Measurements from ENCODE around the gene MRPL17.
"Not testable (repeated sequence)": the region's sequence is repeated elsewhere in the genome, so short reads cannot be mapped to it uniquely, and the experiment has no call there.

The MRPL17 gene

DNA sequence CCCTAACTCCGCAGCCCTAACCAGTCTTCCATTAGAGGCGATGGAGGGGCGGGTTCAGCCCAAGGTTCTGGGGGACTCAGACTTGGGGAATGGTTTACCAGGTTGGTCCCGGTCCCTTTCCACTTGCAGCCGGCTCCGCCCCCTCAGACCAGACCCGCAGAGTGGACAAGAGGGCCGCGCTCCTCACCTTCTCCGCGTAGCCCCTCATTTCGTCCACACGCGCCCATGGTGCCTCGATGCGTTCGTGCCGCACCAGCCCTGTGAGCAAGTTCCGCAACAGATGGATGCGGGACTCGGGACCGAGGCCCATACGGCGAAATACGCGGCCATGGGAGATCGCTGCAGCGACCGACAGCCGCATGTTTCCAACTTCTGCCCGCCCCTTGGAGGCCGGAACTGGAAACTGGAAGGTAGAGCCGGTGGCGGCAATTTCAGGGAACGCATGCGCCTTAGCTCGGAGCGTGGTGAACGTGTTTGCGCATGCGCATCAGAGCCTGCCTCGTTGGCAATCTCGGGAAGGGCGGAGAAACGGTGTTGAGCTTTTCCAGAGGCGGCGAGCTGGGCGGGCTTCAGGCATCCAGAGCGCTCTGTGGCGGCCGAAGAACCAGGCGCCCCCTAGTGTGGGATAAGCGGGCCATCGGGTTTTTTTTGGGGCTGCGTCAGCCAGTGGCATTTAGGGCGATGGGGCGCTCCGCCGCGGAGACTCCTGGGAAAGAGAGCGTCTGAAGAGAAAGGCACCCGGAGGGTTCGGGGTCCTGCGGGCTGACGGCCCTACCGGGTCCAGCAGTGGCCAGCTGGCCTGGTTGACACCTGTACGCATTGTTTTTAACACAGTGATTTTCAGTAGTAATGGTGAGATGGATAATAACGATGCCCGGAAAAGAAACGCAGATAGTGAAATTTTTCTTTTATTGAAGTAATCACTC lies at the start of gene MRPL17:
TSS of gene MRPL17 (minus strand) at position 405 of the 926 bp plus-strand sequence. CDS start at position 361, 44 bp downstream.
- DNase-seq (peak; percentile 100), ATAC-seq (replicated peaks) (peak; percentile 95 to 96)
- peaks cover 0 to 6% of the 10 kb centered on the region in 2 donors for H3K27me3 Mint-ChIP-seq
- peak within 1 kb of the TSS; percentile 92 to 99 for H3K4me3 Mint-ChIP-seq
- H3K27ac Mint-ChIP-seq = peak within 1 kb of the TSS; percentile 99
- peaks cover 17 to 29% of the 10 kb centered on the region in 2 donors for H3K36me3 Mint-ChIP-seq
- peaks cover 16 to 38% of the 10 kb centered on the region in 2 donors for H3K4me1 Mint-ChIP-seq
- H3K9me3 Mint-ChIP-seq = no peaks in the 10 kb centered on the region

DNA sequence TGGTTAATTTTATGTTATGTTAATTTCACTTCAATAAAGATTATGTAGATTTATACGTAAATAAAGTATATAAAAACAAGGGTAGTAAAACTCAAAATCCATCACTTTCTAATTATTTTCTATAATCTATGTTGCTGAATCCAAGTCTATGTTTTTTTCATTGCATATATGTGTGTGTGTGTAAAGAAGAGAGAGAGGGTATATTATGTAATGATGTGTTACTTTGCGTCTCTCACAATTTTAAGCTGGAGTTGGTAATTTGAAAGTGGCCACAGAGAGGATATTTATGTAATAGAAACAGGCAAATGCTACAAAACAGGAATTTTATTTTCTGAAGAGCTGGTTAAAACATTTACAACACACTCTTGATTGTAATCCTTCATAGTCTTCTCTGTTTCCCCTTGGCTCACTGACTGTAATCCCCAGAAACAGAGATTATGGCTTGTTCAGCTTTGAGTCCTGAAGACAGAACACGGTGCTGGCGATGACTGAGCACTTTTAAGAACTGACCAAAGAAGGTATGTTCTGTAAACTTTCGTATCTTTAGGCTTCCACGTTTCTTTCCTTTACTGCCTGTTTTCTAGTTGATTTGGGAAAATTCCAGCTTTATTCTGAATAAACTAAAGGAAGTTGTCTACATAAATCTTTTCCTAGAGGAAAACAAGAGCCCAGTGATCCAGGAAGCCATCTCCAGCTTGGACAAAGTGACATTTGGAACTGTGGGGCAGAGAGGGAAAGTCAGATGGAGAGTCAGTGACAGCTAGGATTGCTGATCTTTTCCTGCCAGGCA lies 45.0 kb upstream of the MRPL17 start:
- no peak for ATAC-seq (replicated peaks)
- no peak overlapping the region for H3K4me3 Mint-ChIP-seq
- no peak for DNase-seq
- H3K9me3 Mint-ChIP-seq = peaks cover 4 to 5% of the 10 kb centered on the region in 2 donors
- peaks cover 16 to 50% of the 10 kb centered on the region in 2 donors for H3K4me1 Mint-ChIP-seq
- no peaks in the 10 kb centered on the region for H3K27me3 Mint-ChIP-seq
- H3K36me3 Mint-ChIP-seq = peaks cover 33 to 43% of the 10 kb centered on the region in 2 donors
- H3K27ac Mint-ChIP-seq = peak overlapping the region; percentile 37

DNA sequence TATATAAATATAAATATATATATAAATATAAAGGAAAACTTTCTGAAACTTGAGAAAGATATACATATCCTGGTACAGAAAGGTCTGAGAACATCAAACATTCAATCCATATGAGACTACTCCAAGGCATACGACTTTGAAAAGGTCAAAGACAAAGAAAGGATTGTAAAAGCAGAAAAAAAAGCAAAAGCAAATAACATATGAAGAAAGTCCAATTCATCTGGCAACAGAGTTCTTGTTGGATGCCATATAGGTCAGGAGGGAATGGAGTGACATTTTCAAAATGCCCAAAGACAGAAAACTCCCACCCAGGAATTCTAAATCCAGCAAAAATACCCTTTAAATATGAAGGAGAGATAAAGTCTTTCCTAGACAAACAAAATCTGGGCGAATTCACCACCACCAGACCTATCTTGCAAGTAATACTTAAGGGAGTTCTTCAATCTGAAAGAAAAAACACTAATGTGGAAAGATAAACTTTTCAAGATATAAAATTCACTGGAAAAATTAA lies 42.3 kb upstream of the MRPL17 start:
- ATAC-seq (replicated peaks) (no peak), DNase-seq (no peak)
- no peak overlapping the region for H3K27ac Mint-ChIP-seq
- no peaks in the 10 kb centered on the region for H3K27me3 Mint-ChIP-seq
- H3K4me3 Mint-ChIP-seq = no peak overlapping the region
- peaks cover 4 to 5% of the 10 kb centered on the region in 2 donors for H3K9me3 Mint-ChIP-seq
- peaks cover 30 to 69% of the 10 kb centered on the region in 2 donors for H3K4me1 Mint-ChIP-seq
- H3K36me3 Mint-ChIP-seq = peaks cover 41 to 57% of the 10 kb centered on the region in 2 donors

DNA sequence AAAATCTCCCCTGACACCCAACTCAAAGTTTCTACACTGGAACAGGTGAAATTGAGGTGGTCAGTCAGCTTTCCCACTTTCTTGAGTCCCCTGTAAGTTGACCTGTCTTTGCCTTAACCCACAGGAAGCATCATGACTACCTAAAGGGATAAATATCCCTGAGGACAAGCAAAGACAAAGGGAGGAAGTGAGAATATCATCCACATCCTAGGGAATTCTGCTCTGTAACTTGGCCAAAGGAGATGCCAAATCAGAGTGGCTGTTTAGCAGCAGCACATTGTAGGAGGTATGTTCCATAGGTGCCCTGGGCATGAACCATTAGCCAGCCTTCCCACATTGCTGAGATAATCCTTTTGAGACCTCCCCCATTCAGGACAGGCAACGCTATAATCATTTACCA lies 40.9 kb upstream of the MRPL17 start:
- peaks cover 43 to 58% of the 10 kb centered on the region in 2 donors for H3K36me3 Mint-ChIP-seq
- DNase-seq (no peak), ATAC-seq (replicated peaks) (no peak)
- H3K4me3 Mint-ChIP-seq = no peak overlapping the region
- no peaks in the 10 kb centered on the region for H3K27me3 Mint-ChIP-seq
- H3K4me1 Mint-ChIP-seq = peaks cover 32 to 65% of the 10 kb centered on the region in 2 donors
- peaks cover 4 to 5% of the 10 kb centered on the region in 2 donors for H3K9me3 Mint-ChIP-seq
- H3K27ac Mint-ChIP-seq = no peak overlapping the region

DNA sequence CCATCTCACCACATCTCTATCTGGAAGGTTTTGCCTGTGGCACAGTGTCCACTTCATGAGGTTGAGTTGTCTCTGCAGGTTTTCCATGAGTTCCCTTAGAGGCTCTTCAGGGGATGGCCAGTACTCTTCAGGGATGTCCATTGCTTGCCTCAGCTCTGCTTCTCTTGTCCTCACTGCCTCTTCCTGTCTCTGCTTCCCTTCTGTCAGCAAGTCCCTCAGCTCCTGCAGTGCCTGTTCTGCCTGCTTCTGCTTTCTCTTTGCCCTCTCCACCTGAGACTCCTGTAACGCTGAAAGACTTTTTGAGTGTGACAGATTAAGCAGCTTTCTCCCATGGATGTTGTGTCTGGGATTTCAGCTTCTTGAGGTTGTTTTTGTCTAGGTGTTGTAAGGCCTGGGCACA lies 38.2 kb upstream of the MRPL17 start:
- Mint-ChIP-seq H3K4me3 (no peak overlapping the region), H3K27ac (peak overlapping the region; percentile 87), H3K36me3 (peaks cover 38 to 54% of the 10 kb centered on the region in 2 donors), H3K9me3 (peaks cover 2 to 4% of the 10 kb centered on the region in 2 donors), H3K27me3 (no peaks in the 10 kb centered on the region), H3K4me1 (peaks cover 26 to 39% of the 10 kb centered on the region in 2 donors)
- DNase-seq (no peak), ATAC-seq (replicated peaks) (peak; percentile 45 to 47)

DNA sequence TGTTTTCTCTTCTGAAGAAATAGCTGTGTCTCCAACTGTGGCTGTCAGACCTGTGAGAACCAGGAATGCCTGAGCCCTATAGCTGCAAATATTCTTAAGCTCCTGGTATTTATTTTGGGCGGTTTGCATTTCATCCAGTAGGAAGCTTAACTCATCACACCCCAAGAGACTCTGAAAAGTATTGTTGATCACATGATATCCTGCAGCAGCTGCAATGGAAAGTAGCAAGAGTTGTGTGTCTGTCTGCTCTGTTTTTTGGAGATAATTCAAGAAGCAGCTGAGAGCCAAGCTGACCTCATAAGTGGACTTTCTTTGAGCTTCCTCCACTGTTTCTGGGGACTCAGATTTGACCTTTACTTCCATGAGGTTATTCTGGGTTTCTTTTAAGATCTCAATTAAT lies 36.4 kb upstream of the MRPL17 start:
- Mint-ChIP-seq H3K27ac (no peak overlapping the region), H3K4me1 (peaks cover 22 to 26% of the 10 kb centered on the region in 2 donors)
- ATAC-seq (replicated peaks) = no peak

DNA sequence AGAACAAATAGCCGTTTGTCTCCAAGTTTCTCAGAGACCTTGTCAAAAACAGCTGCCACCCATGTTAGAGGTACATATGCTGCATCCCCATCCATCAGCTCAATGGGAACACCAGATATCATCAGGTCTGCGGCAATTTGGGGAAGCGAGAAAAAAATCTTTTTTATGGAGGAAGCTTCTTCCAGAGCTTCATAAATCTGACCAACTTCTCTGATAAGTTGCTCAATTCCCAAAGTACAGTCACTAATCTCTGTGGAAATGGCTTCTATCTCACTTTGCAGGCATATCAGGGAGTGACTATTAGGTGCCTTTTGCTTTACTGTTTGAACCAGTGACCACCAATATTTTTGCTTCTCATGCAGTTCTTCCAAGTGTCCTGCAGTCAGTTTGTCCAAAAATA lies 34.3 kb upstream of the MRPL17 start:
- Mint-ChIP-seq H3K27ac (no peak overlapping the region), H3K4me1 (peaks cover 14 to 19% of the 10 kb centered on the region in 2 donors), H3K36me3 (peaks cover 24 to 36% of the 10 kb centered on the region in 2 donors), H3K4me3 (no peak overlapping the region), H3K27me3 (no peaks in the 10 kb centered on the region), H3K9me3 (peaks cover 2 to 6% of the 10 kb centered on the region in 2 donors)
- ATAC-seq (replicated peaks) = no peak
- DNase-seq = no peak

More for the DNA sequence above, 36.4 kb upstream of the MRPL17 start:
- Mint-ChIP-seq H3K27me3 (no peaks in the 10 kb centered on the region), H3K36me3 (peaks cover 28 to 51% of the 10 kb centered on the region in 2 donors), H3K9me3 (peaks cover 0 to 4% of the 10 kb centered on the region in 2 donors), H3K4me3 (no peak overlapping the region)
- DNase-seq = no peak

DNA sequence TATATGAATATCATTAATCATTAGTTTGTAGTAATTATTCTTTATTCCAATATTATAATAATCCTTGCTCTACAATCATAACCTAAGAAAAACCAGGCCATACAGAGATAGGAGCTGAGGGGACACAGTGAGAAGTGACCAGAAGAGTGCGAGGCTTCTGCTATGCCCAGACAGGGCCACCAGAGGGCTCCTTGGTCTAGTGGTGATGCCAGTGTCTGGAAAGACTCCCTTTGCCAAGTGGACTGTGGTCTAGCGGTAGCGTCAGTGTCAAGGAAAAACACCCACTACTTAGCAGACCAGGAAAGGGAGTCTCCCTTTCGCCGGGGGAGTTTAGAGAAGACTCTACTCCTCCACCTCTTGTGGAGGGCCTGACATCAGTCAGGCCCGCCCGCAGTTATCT lies 28.4 kb upstream of the MRPL17 start:
- Mint-ChIP-seq H3K36me3 (peaks cover 11 to 18% of the 10 kb centered on the region in 2 donors), H3K4me1 (peaks cover 17 to 19% of the 10 kb centered on the region in 2 donors)
- DNase-seq = peak; percentile 15
- not testable (repeated sequence) for ATAC-seq (replicated peaks); H3K27me3 Mint-ChIP-seq; H3K27ac Mint-ChIP-seq; H3K9me3 Mint-ChIP-seq; H3K4me3 Mint-ChIP-seq

DNA sequence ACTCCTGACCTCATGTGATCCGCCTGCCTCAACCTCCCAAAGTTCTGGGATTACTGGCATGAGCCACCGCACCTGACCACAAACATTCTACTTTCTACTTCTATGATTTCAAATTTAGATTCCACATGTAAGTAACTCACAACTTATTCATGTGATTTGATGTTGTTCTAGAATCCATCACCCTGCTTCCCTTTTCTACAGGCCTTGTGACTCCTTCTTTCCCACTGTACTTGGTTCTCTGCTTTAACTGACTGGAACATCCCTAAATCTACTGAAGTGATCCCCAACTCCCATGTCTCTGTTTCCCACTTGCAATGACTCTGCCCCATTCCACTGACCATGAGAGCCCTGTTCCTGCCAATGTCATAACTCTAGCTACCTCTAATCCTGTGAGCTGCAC lies 25.7 kb upstream of the MRPL17 start:
- no peak for DNase-seq
- H3K27ac Mint-ChIP-seq = peak overlapping the region; percentile 22
- no peak overlapping the region for H3K4me3 Mint-ChIP-seq
- ATAC-seq (replicated peaks) = no peak
- H3K4me1 Mint-ChIP-seq = peaks cover 26% of the 10 kb centered on the region in 2 donors
- H3K36me3 Mint-ChIP-seq = peaks cover 11 to 13% of the 10 kb centered on the region in 2 donors
- peaks cover 8% of the 10 kb centered on the region in 2 donors for H3K9me3 Mint-ChIP-seq
- no peaks in the 10 kb centered on the region for H3K27me3 Mint-ChIP-seq

DNA sequence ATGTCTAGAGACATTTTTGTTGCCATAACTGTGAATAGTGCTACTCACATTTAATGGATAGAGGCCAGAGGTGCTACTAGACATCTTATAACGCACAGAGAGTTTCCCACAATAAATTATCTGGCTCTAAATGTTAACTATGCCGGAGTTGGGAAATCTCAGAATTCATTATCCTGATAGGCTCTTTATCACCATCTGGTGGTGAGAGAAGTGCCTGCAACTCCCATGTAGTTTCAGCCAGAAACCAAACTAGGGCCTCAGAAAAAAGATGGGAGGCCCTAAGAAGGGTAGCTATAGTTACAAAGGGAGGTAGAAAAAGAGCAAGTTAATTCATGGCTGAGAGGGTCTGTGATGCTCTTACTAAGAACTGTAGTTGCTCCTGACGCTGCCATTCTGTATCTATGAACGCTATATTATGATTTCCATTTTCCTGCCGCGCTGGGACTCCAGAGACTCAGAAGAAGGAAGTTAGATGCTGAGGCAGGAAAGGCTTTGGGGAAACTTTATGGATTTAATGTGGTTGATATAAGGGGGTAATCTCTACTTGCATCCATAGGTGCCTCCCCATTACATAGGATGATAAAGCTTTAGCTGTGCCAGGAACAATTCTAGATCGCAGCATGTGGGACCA lies 22.9 kb upstream of the MRPL17 start:
- H3K4me3 Mint-ChIP-seq = no peak overlapping the region
- peaks cover 20 to 26% of the 10 kb centered on the region in 2 donors for H3K4me1 Mint-ChIP-seq
- no peak for DNase-seq
- peaks cover 2 to 4% of the 10 kb centered on the region in 2 donors for H3K36me3 Mint-ChIP-seq
- no peaks in the 10 kb centered on the region for H3K9me3 Mint-ChIP-seq
- peak overlapping the region; percentile 26 for H3K27ac Mint-ChIP-seq
- no peaks in the 10 kb centered on the region for H3K27me3 Mint-ChIP-seq
- peak; percentile 52 to 61 for ATAC-seq (replicated peaks)

DNA sequence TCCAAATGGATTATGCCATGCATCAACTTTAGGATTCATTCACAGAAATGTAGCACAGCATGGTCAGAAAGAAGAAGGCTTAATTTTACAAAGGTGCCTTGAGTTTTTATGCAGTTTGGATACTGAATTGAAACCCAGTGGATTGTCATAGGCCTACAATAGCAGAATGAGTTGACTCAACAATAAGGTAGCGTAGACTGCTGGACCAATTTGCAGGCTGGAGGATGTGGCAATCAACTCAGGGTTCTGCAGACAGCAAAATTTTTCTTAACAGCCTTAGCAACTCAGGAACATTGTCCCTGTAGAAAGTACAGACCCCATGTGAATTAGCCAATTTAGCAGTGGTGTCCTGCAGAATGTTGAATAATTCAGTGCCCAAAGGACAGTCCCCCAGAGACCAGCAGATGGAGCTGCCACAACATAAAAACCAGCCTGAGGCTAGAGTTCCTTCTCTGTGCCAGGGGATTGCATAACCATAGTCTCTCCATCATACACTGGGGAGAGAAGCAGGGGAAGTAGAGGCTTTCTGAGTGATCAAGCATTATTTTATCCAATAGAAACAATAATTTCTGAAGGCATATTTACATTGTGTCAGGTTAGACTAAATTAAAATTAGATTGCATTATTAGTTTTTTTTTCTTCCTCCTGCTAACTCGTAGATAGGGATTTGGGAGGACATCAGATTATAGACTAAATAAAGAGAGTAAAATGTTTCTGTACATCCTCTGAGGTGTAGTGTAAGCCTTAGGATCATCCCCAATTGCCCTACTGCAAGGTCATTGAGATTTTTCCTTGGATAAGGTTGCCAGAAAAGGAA lies 20.3 kb upstream of the MRPL17 start:
- Mint-ChIP-seq H3K27me3 (no peaks in the 10 kb centered on the region), H3K4me1 (peaks cover 13 to 18% of the 10 kb centered on the region in 2 donors), H3K4me3 (no peak overlapping the region), H3K27ac (no peak overlapping the region), H3K36me3 (peaks cover 2 to 4% of the 10 kb centered on the region in 2 donors), H3K9me3 (no peaks in the 10 kb centered on the region)
- DNase-seq (no peak), ATAC-seq (replicated peaks) (peak in 1 of 2 donors; percentile 49)

DNA sequence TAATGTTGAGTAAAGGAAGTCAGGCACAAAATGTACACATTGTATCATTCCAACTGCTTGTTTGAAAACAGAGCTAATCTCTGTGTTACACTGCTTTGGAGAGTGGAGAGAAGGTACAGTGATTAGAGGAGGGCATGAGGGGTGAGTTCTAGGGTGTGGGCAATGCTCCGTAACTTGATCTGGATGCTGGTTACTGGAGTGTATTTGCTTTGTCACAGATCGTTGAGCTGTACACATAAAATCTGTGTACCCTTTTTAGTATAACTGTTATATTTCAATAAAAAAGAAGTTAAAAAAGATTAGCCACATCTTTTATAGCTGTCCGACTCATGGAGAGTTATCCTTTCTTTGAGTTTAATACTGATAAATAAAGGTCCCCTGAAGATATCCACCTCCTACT lies 18.8 kb upstream of the MRPL17 start:
- not testable (repeated sequence) for H3K27ac Mint-ChIP-seq; H3K9me3 Mint-ChIP-seq; DNase-seq; H3K27me3 Mint-ChIP-seq; ATAC-seq (replicated peaks); H3K4me3 Mint-ChIP-seq; H3K36me3 Mint-ChIP-seq
- H3K4me1 Mint-ChIP-seq = peaks cover 10 to 13% of the 10 kb centered on the region in 2 donors

DNA sequence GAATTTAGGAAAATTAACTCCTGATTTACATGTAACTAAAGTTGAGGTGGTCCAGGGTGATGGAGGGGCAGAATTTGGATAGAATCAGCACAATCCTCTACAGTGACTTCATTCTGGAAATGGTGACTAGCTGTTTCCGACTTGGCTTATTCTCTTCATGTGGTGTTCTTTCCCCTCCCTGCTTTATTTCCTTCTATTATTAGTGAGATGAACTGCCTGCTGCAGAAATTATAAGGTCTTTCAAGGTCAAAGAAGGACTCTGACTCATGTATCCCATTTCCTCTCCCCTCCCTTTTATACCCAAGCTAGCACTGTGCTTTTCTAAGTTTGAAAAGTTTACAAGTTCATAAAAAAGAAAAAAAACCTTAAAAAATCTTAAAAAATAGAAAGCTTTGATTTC lies 12.2 kb upstream of the MRPL17 start:
- Mint-ChIP-seq H3K27me3 (no peaks in the 10 kb centered on the region), H3K4me3 (no peak overlapping the region), H3K27ac (no peak overlapping the region), H3K36me3 (peaks cover 1 to 4% of the 10 kb centered on the region in 2 donors), H3K4me1 (peaks cover 0 to 2% of the 10 kb centered on the region in 2 donors), H3K9me3 (no peaks in the 10 kb centered on the region)
- ATAC-seq (replicated peaks) = no peak
- DNase-seq = no peak

All from stimulated activated naive B cell treated with anti-CD40 and anti-IgM and Interleukin-4, amounts not matched to agents 10 μg/mL and 1 μg/mL and 100 μg/mL, for 72 hours (primary cell).